ENCODE data around the gene EEPD1. TPM values are rescaled to one million over a fixed set of nuclear protein-coding genes. Genes with fewer than 3 reads are reported as not detected.

Gene EEPD1
- polyA plus RNA-seq, 1 donor from 2014 or later: 1.9 TPM

DNA sequence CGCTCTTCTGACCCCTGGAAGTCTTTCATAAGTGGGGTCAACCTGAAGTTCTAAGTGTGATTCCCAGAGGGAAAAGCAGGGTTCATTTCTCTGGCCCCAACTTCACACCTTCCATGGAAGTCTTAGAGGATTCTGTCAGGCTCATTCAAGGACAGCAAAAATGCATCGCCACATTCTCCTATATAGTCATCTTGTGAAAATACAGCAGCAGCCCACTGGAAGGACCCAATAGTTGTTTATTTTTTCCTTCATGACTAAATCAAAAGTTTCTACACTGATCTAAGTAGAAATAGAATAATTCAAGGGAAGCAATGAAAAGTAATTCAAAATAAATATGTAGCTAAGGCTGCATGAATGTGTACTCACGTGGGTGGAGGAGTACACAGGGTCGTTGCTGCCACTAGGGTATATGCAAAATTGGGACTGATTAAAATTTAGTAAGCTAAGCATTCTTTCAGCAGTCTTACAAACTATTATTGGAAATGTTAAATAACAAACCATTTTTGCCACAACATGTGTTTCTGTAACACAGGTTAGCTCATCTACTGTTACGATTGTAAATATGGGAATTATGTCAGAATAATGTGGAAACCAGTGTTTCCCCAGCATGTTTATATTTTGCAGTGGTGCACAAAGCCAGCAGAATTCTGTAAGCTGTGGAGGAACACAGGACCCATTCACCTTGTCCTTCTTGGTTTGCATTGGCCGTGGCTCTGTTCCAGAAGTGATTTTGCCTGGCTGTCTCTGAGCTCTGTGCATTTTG is 33.5 kb downstream of the EEPD1 start:
- Mint-ChIP-seq H3K4me3 (no peak overlapping the region), H3K9me3 (peaks cover 0 to 4% (median 3%) of the 10 kb centered on the region in 3 donors), H3K27ac (no peak overlapping the region), H3K4me1 (peaks cover 5 to 7% (median 6%) of the 10 kb centered on the region in 3 donors), H3K27me3 (peaks cover 16% of the 10 kb centered on the region), H3K36me3 (peaks cover 2% of the 10 kb centered on the region)

DNA sequence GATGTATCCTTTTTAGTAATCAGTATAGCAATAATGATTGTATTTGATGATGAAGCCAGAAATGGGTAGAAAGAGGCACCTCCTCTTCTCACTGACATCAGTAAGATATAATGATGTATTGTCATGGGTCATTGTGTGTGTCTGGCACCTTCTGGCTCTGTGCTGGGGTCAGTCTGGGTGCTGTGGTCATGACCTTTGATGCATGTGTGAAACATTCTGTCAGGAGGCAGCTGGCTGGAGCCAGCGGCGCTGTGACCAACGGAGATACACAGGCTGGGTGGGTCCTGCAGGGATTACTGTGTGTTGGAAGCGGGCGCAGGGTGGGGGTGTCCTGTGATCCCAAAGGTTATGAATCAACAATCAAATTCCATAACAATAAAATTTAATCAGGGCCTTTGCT is 35.2 kb downstream of the EEPD1 start:
- Mint-ChIP-seq H3K4me1 (peaks cover 10 to 12% (median 11%) of the 10 kb centered on the region in 3 donors), H3K9me3 (peaks cover 0 to 4% (median 3%) of the 10 kb centered on the region in 3 donors), H3K27ac (no peak overlapping the region), H3K27me3 (peaks cover 27% of the 10 kb centered on the region), H3K36me3 (peaks cover 2% of the 10 kb centered on the region), H3K4me3 (peak overlapping the region in 1 of 4 donors; percentile 64)

DNA sequence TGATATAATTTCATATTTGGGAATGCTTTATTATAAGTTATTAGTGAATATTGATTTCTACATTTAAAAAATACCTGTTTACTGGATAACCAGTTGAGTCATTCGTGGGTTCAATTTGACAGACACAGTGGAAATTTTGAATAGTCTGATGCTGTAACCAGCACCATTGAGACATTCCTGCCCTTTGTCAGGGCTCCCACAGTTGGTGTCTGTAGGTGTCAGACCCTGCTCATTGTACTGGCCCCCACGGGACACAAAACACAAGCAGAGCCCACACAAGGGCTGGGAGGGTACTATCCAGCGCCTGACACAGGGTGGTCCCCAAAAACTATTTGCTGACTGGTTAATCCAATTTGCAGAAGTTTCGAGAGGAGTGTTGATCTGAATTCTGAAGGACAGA is 35.9 kb downstream of the EEPD1 start:
- H3K27ac Mint-ChIP-seq: no peak overlapping the region
- peaks cover 2% of the 10 kb centered on the region for H3K36me3 Mint-ChIP-seq
- peaks cover 10 to 12% (median 11%) of the 10 kb centered on the region in 3 donors for H3K4me1 Mint-ChIP-seq
- peaks cover 27% of the 10 kb centered on the region for H3K27me3 Mint-ChIP-seq
- peaks cover 0 to 4% (median 3%) of the 10 kb centered on the region in 3 donors for H3K9me3 Mint-ChIP-seq
- H3K4me3 Mint-ChIP-seq: no peak overlapping the region

GRCh38 chr7:36190447-36191291 is 37.6 kb downstream of the EEPD1 start:
- H3K9me3 Mint-ChIP-seq: peaks cover 0 to 4% (median 3%) of the 10 kb centered on the region in 3 donors
- H3K27ac Mint-ChIP-seq: peak overlapping the region in 1 of 3 donors; percentile 81
- H3K36me3 Mint-ChIP-seq: peaks cover 2% of the 10 kb centered on the region
- H3K4me3 Mint-ChIP-seq: no peak overlapping the region
- peaks cover 27% of the 10 kb centered on the region for H3K27me3 Mint-ChIP-seq
- H3K4me1 Mint-ChIP-seq: peaks cover 10 to 12% (median 11%) of the 10 kb centered on the region in 3 donors

GRCh38 chr7:36191292-36191920 is 38.4 kb downstream of the EEPD1 start:
- peak overlapping the region; percentile 49 to 64 (median 58) for H3K4me3 Mint-ChIP-seq

GRCh38 chr7:36192053-36192824 is 39.2 kb downstream of the EEPD1 start:
- peaks cover 24% of the 10 kb centered on the region for H3K27me3 Mint-ChIP-seq
- H3K27ac Mint-ChIP-seq: peak overlapping the region in 1 of 3 donors; percentile 19
- H3K4me1 Mint-ChIP-seq: peaks cover 10 to 12% (median 11%) of the 10 kb centered on the region in 3 donors
- H3K9me3 Mint-ChIP-seq: no peaks in the 10 kb centered on the region
- peak overlapping the region in 3 of 4 donors; percentile 49 to 64 (median 63) for H3K4me3 Mint-ChIP-seq
- peaks cover 1% of the 10 kb centered on the region for H3K36me3 Mint-ChIP-seq

More at GRCh38 chr7:36191292-36191920, 38.4 kb downstream of the EEPD1 start:
- peaks cover 10 to 12% (median 11%) of the 10 kb centered on the region in 3 donors for H3K4me1 Mint-ChIP-seq
- peaks cover 2% of the 10 kb centered on the region for H3K36me3 Mint-ChIP-seq
- H3K9me3 Mint-ChIP-seq: no peaks in the 10 kb centered on the region
- peak overlapping the region in 1 of 3 donors; percentile 81 for H3K27ac Mint-ChIP-seq
- H3K27me3 Mint-ChIP-seq: peaks cover 24% of the 10 kb centered on the region

DNA sequence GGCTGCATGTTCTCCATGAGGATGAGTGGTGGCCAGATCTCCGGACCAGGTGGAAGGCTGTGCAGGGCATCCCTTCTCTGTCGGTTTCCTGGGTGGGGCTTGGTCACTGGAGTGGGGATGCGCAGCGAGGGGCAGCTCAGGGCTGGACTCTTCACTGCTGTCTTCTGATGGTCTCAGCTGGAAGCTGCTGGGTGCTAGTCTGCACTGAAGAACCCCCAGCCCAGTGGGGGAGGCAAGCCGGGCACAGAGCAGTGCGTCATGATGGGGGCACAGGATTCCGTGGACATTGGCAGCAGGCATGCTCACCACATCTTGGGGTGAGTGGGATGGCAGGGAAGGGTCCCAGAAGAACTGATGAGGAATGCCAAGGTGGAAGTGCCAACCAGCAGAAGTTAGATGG is 39.8 kb downstream of the EEPD1 start:
- Mint-ChIP-seq H3K4me3 (no peak overlapping the region), H3K9me3 (no peaks in the 10 kb centered on the region), H3K4me1 (peaks cover 10 to 12% (median 11%) of the 10 kb centered on the region in 3 donors), H3K27me3 (peaks cover 24% of the 10 kb centered on the region), H3K36me3 (peaks cover 1% of the 10 kb centered on the region), H3K27ac (no peak overlapping the region)

DNA sequence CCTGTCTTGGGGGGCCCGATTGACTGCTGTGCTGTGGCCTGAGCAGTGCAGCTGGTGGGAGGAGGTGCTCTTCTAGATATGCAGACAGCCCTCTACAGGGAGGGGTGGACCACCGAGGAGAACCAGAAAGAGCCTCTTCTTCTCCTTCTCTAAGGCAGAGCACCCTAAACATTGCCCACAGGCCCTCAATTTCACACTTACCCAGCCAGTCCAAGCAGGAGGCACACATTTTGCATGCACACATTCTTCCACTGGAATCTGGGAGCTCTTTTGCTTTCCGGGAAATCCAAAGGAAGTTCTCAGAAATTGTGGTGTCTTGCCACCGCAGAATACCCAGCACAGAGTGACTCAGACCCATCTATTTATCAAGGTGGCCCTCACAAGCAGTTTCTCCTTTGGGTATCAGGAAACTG is 45.8 kb downstream of the EEPD1 start:
- peaks cover 2% of the 10 kb centered on the region for H3K27me3 Mint-ChIP-seq
- no peaks in the 10 kb centered on the region for H3K9me3 Mint-ChIP-seq
- peaks cover 0 to 1% (median 0%) of the 10 kb centered on the region in 3 donors for H3K4me1 Mint-ChIP-seq
- H3K27ac Mint-ChIP-seq: no peak overlapping the region
- H3K36me3 Mint-ChIP-seq: peaks cover 3% of the 10 kb centered on the region
- peak overlapping the region in 1 of 4 donors; percentile 38 for H3K4me3 Mint-ChIP-seq

GRCh38 chr7:36199329-36199728 is 46.3 kb downstream of the EEPD1 start:
- H3K4me1 Mint-ChIP-seq: peaks cover 0 to 1% (median 0%) of the 10 kb centered on the region in 3 donors
- no peaks in the 10 kb centered on the region for H3K9me3 Mint-ChIP-seq
- peaks cover 3% of the 10 kb centered on the region for H3K36me3 Mint-ChIP-seq
- no peak overlapping the region for H3K27ac Mint-ChIP-seq
- no peak overlapping the region for H3K4me3 Mint-ChIP-seq
- peaks cover 2% of the 10 kb centered on the region for H3K27me3 Mint-ChIP-seq

GRCh38 chr7:36201122-36201723 is 48.2 kb downstream of the EEPD1 start:
- no peak overlapping the region for H3K4me3 Mint-ChIP-seq
- H3K36me3 Mint-ChIP-seq: peaks cover 1% of the 10 kb centered on the region
- no peak overlapping the region for H3K27ac Mint-ChIP-seq
- H3K9me3 Mint-ChIP-seq: no peaks in the 10 kb centered on the region
- peaks cover 2% of the 10 kb centered on the region for H3K27me3 Mint-ChIP-seq
- peaks cover 0 to 1% (median 0%) of the 10 kb centered on the region in 3 donors for H3K4me1 Mint-ChIP-seq

DNA sequence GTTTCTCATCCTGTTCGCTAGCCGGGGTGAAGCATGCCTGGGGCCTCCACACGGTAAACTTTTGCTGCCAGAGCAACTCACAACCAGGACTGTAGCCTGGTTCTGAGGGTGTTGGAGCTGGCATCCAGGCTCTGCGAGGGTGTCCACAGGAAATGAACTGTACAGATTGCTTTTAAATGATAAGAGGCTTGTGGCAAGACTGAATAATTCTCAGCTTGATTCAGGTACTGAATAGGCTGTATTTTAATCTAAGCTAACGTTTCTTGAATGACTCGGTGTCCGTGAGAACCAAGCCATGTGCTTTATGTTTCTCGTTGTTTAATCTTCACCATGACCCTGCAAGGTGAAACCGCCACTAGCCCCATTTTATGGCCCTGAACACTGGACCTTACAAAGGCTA is 49.3 kb downstream of the EEPD1 start:
- no peaks in the 10 kb centered on the region for H3K9me3 Mint-ChIP-seq
- H3K4me1 Mint-ChIP-seq: peaks cover 0 to 1% (median 0%) of the 10 kb centered on the region in 3 donors
- H3K27ac Mint-ChIP-seq: no peak overlapping the region
- H3K36me3 Mint-ChIP-seq: peaks cover 1% of the 10 kb centered on the region
- H3K4me3 Mint-ChIP-seq: no peak overlapping the region
- H3K27me3 Mint-ChIP-seq: peaks cover 2% of the 10 kb centered on the region

DNA sequence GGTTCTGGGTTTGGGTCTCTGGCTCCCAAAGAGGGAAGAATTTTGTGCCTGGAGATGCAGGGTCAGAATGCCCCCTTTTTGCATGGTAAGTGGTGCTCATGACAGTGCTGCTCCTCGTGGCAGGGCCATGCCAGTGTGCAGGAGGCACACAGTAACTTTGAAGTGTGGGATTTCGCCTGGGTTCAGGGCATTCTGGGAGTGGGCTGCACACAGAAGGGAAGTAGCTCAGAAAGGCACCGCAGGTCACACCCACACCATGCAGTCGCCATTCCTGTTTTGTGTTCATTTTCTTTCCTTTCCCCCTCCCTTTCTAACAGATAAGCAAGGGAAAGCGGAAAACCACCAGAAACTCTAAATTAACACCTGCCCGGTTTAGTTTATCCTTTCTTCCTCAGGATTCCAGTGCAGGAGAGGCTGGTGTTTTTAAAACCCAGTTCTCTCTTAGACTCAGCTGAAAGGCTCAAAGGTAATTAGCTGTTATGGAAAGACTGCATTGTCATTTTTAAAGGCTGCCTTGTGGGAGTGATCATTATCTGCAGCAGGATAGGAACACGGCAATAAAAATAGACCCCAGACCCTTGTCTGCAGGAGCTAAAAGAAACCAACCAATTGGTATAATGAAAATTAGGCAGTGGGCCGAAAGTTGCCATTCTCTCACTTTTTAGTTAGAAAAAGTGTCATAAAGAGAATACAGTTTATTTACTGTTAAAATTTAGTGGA is 50.2 kb downstream of the EEPD1 start:
- Mint-ChIP-seq H3K36me3 (peaks cover 1% of the 10 kb centered on the region), H3K4me3 (no peak overlapping the region), H3K4me1 (peaks cover 0 to 1% (median 0%) of the 10 kb centered on the region in 3 donors), H3K27ac (no peak overlapping the region), H3K27me3 (peaks cover 2% of the 10 kb centered on the region), H3K9me3 (no peaks in the 10 kb centered on the region)

DNA sequence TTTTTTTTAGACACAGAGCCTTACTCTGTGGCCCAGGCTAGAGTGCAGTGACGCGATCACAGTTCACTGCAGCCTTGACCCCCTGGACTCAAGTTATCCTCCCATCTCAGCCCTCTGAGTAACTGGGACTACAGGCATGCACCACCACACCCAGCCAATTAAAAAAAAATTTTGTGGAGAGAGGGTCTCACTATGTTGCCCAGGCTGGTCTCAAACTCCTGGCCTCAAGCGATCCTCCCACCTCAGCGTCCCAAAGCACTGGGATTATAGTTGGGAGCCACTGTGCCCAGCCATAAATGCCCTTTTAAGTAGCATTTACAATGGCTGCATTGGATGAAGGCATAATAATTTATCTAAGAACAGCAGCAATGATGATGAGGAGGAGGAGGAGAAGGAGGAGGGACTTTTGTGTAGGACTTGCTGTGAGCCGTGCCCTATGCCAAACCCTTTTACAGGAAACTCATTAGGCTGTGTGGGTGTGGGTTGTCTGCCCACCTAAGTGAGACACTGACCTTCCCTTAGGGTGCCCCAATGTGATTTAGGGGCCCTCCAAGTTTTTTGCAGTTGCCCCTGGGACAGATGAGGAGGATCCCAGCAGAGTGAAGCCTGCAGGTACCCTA is 51.1 kb downstream of the EEPD1 start:
- Mint-ChIP-seq H3K4me1 (peaks cover 0 to 1% (median 0%) of the 10 kb centered on the region in 3 donors), H3K36me3 (peaks cover under 1% of the 10 kb centered on the region), H3K4me3 (no peak overlapping the region), H3K9me3 (no peaks in the 10 kb centered on the region), H3K27me3 (peaks cover 2% of the 10 kb centered on the region), H3K27ac (no peak overlapping the region)
